ENCODE data around the gene EMC10. TPM values are rescaled to one million over a fixed set of nuclear protein-coding genes. Genes with fewer than 3 reads are reported as not detected.
A peak's percentile ranks its signal among the peaks of the same experiment; 100 is the strongest.

The EMC10 gene
- total RNA-seq, 2 experiments from 2014 or later = 28.7 to 31.2 TPM

DNA sequence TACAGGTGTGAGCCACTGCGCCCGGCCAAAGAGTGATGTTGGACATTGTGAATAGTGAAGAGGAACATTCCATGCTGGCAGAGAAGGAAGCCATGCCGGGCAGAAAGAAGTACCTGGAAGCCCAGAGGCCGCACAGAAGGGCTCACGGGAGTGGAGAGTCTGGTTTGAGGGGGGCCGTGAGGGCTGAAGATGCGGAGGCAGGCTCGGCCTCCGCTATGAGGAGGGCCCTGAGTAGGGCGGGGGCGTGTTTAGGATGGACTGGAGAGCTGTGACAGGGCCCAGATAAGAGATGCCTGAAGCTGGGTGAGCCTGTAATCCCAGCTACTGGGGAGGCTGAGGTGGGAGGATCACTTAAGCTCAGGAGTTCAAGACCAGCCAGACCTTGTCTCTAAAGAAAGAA, 33.1 kb downstream of the EMC10 start:
- Mint-ChIP-seq H3K27ac (no peak overlapping the region), H3K4me1 (ENCODE audit: low read depth) (peaks cover 12% of the 10 kb centered on the region), H3K4me3 (peak overlapping the region; percentile 8), H3K9me3 (no peaks in the 10 kb centered on the region), H3K36me3 (ENCODE audit: low read depth) (peaks cover 3% of the 10 kb centered on the region), H3K27me3 (peaks cover 4% of the 10 kb centered on the region)
- intact Hi-C loops (cut with micrococcal nuclease) = no loop called here
- TF ChIP-seq, protein P1, sequence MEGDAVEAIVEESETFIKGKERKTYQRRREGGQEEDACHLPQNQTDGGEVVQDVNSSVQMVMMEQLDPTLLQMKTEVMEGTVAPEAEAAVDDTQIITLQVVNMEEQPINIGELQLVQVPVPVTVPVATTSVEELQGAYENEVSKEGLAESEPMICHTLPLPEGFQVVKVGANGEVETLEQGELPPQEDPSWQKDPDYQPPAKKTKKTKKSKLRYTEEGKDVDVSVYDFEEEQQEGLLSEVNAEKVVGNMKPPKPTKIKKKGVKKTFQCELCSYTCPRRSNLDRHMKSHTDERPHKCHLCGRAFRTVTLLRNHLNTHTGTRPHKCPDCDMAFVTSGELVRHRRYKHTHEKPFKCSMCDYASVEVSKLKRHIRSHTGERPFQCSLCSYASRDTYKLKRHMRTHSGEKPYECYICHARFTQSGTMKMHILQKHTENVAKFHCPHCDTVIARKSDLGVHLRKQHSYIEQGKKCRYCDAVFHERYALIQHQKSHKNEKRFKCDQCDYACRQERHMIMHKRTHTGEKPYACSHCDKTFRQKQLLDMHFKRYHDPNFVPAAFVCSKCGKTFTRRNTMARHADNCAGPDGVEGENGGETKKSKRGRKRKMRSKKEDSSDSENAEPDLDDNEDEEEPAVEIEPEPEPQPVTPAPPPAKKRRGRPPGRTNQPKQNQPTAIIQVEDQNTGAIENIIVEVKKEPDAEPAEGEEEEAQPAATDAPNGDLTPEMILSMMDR (IDR thresholded peaks at IDR 0.05) = no peak
- no peak for ATAC-seq
- no peak for DNase-seq
- ChIA-PET POLR2A (interaction anchor here (0.9 to 2.5 kb wide), 2 partner anchors 15 to 30 kb away, joined by 3 to 9 read pairs; no protein-coding TSS in a partner anchor), CTCF (interaction anchor here (0.8 to 1.3 kb wide), 3 partner anchors 9 to 59 kb away, joined by 3 to 4 read pairs (median 4); no protein-coding TSS in a partner anchor)

DNA sequence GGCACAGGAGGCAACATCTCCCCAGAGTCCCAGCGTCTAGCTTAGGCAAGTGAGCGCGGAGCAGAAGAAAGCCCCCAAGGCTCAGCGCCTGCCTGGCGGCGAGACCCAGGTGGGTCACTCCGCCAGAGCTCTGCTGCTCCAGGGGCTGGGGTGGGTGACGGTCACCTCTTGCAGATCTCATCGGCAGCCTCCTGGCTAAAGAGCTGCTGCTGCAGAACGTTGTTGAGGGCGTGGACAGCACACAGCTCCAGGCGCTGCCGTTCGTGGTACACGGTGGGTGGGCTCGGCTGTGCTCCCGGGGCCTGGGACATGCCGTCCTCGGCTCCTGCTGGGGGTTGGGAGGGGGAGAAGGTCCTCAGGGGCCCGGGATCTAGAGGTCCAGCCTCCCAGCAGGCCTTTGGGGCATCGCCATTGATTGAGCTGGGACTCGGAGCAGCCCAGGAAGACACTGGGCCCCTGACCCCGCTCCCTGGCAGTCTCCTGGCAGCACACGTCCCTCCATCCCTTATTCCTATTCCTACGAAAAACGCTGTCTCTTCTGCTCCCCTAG, 33.9 kb downstream of the EMC10 start:
- TF ChIP-seq, protein P1 (IDR thresholded peaks at IDR 0.05) = no peak
- Mint-ChIP-seq H3K4me1 (ENCODE audit: low read depth) (peaks cover 13% of the 10 kb centered on the region), H3K36me3 (ENCODE audit: low read depth) (peaks cover 3% of the 10 kb centered on the region), H3K4me3 (peak overlapping the region; percentile 91), H3K27ac (peak overlapping the region; percentile 98), H3K27me3 (peaks cover 5% of the 10 kb centered on the region), H3K9me3 (no peaks in the 10 kb centered on the region)
- intact Hi-C loops (cut with micrococcal nuclease) = loop anchor here (2.0 kb wide), 1 partner anchor 33 kb away; the partner anchor contains the start of genes EMC10 and GARIN5A
- ATAC-seq = no peak
- no peak for DNase-seq
- POLR2A ChIA-PET = interaction anchor here (0.8 to 2.5 kb wide), 4 partner anchors 9 to 295 kb away, joined by 3 to 9 read pairs (median 3); no protein-coding TSS in a partner anchor
- CTCF ChIA-PET = interaction anchor here (0.8 to 1.3 kb wide), 4 partner anchors 24 to 60 kb away, joined by 3 to 4 read pairs (median 4); no protein-coding TSS in a partner anchor

DNA sequence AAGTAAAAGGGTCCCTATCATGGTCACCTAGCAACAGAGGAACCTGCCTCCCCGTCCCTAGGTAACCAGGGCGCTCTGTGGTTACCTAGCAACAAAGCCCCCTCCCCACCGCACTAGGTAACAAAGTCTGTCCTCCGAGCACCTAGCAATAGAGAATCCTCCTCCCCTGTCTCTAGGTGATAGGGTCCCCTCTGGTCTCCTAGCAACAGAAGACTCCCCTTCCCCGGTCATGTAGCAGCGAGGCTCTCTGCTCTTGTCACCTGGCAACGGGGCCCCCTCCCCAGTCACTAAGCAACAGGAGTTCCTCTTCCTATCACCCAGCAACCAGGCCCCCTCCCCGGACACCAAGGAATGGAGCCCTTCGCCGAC, 34.4 kb downstream of the EMC10 start:
- ChIA-PET CTCF (interaction anchor here (0.8 to 1.3 kb wide), 6 partner anchors 24 to 154 kb away, joined by 3 to 4 read pairs (median 4); no protein-coding TSS in a partner anchor), POLR2A (interaction anchor here (0.8 to 2.5 kb wide), 5 partner anchors 10 to 294 kb away, joined by 3 to 9 read pairs (median 3); no protein-coding TSS in a partner anchor)
- H3K36me3 Mint-ChIP-seq (ENCODE audit: low read depth) = peaks cover under 1% of the 10 kb centered on the region
- H3K27ac Mint-ChIP-seq = peak overlapping the region; percentile 98
- peaks cover 5% of the 10 kb centered on the region for H3K27me3 Mint-ChIP-seq
- H3K9me3 Mint-ChIP-seq = no peaks in the 10 kb centered on the region
- intact Hi-C loops (cut with micrococcal nuclease) = loop anchor here (2.0 kb wide), 1 partner anchor 34 kb away; the partner anchor contains the start of genes EMC10 and GARIN5A
- H3K4me3 Mint-ChIP-seq = peak overlapping the region; percentile 91
- TF ChIP-seq, protein P1 (IDR thresholded peaks at IDR 0.05) = no peak
- H3K4me1 Mint-ChIP-seq (ENCODE audit: low read depth) = peaks cover 13% of the 10 kb centered on the region
- ATAC-seq = no peak
- no peak for DNase-seq

DNA sequence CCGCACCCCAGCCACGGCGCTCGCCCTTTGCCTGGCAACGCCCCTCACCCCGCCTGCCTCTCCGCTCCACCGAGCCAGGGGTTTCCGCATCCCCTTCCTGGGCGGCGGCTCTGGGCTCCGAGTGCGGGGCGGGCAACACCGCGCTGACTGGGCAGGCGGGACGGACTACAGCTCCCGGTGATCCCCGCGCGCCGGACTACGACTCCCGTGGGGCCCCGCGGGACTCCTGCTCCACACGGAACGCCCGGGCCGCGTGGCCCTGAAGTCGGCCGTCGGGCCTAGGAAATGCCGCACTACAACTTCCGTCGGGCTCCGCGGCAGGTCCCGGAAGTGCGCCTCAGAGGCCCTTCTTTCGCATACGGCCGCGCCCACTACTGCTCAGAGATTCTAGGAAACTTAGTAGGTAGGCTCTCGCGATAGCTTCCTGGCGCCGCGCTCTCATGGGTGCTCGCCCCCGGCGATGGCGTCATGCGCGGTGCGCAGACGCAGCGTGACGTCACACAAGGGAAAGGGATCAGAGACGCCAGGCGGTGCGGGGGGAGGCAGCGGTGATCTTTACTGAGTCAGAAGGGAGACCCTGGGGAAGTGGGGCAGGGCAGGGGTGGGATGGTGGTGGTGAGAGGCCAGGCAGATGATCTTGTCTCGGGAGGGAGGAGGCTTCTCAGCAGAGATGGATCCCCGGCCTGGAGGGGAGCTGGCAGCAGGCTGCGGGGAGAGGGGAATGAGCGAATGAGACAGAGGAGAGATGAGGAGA, 34.9 kb downstream of the EMC10 start, which contains the start of gene JOSD2:
Gene JOSD2 (minus strand): TSS at position 123 of the 754 bp plus-strand sequence. CDS start 760 bp downstream, outside the sequence.
- H3K27ac Mint-ChIP-seq = peak within 1 kb of the TSS; percentile 98
- TF ChIP-seq, protein P1 (IDR thresholded peaks at IDR 0.05) = no peak
- H3K4me3 Mint-ChIP-seq = peak within 1 kb of the TSS; percentile 91
- CTCF ChIA-PET = interaction anchor here (0.8 to 1.3 kb wide), 5 partner anchors 25 to 154 kb away, joined by 3 to 4 read pairs (median 3); no protein-coding TSS in a partner anchor
- H3K27me3 Mint-ChIP-seq = peaks cover 5% of the 10 kb centered on the region
- DNase-seq = peak; percentile 100
- intact Hi-C loops (cut with micrococcal nuclease) = loop anchor here (2.0 kb wide), 1 partner anchor 34 kb away; the partner anchor contains the start of genes EMC10 and GARIN5A
- POLR2A ChIA-PET = interaction anchor here (0.6 to 2.5 kb wide), 8 partner anchors 9 to 294 kb away, joined by 3 to 9 read pairs (median 4); partner anchors contain the start of genes EMC10 and GARIN5A
- ATAC-seq = peak; percentile 94
- peaks cover 13% of the 10 kb centered on the region for H3K4me1 Mint-ChIP-seq (ENCODE audit: low read depth)
- H3K36me3 Mint-ChIP-seq (ENCODE audit: low read depth) = no peaks in the 10 kb centered on the region
- no peaks in the 10 kb centered on the region for H3K9me3 Mint-ChIP-seq
